CD4-positive, alpha-beta T cell treated with Interleukin-17A for 1 hour (primary cell): ENCODE data around the gene LRRC75A.
"Not testable (repeated sequence)": the region's sequence is repeated elsewhere in the genome, so short reads cannot be mapped to it uniquely, and the experiment has no call there.

ENCODE experiments used
- DNase-seq: peaks from one replicate; pipeline ENCODE4 v3.0.0-alpha.2; 2020

The LRRC75A gene

GRCh38 chr17:16395887-16396286, 96.1 kb downstream of the LRRC75A start:
- DNase-seq, result not testable (repeated sequence)

- DNase-seq, result not testable (repeated sequence)
These were observed 99.5 kb downstream of the LRRC75A start for GRCh38 chr17:16392491-16392890.
